H9 (cell line): ENCODE data around the gene XPR1. TPM values are rescaled to one million over a fixed set of nuclear protein-coding genes. Genes with fewer than 3 reads are reported as not detected.

ENCODE experiments used
- DNase-seq: peaks from one replicate; pipeline ENCODE4 v3.0.0-alpha.2; 2017
- H2AFZ ChIP-seq: one replicate; pipeline ENCODE4 v1.6.1; 2013; ENCODE audit warnings: mild to moderate bottlenecking, low read length, control low read depth, moderate library complexity
- H2AK5ac ChIP-seq: 2 replicates; pipeline ENCODE4 v1.6.1; 2013; ENCODE audit warnings: low read length, control low read depth, mixed read lengths; ENCODE audit not compliant: insufficient read length
- H2BK120ac ChIP-seq: one replicate; pipeline ENCODE4 v1.6.1; 2013; ENCODE audit warnings: low read depth, mild to moderate bottlenecking, low read length, control low read depth, inconsistent platforms; ENCODE audit not compliant: poor library complexity, severe bottlenecking
- H2BK12ac ChIP-seq: 2 replicates; pipeline ENCODE4 v1.6.1; 2013; ENCODE audit warnings: low read length, control low read depth, mixed read lengths, low read depth; ENCODE audit not compliant: insufficient read length
- H2BK15ac ChIP-seq: 2 replicates; pipeline ENCODE4 v1.6.1; 2013; ENCODE audit warnings: low read depth, low read length, control low read depth
- H2BK20ac ChIP-seq: one replicate; pipeline ENCODE4 v1.6.1; 2013; ENCODE audit warnings: low read depth, mild to moderate bottlenecking, low read length, control low read depth, inconsistent platforms; ENCODE audit not compliant: poor library complexity, severe bottlenecking
- H2BK5ac ChIP-seq: 2 replicates; pipeline ENCODE4 v1.6.1; 2013; ENCODE audit warnings: low read length, control low read depth, mixed read lengths; ENCODE audit not compliant: insufficient read length
- H3K14ac ChIP-seq: 2 replicates; pipeline ENCODE4 v1.6.1; 2013; ENCODE audit warnings: low read length, control low read depth; ENCODE audit not compliant: insufficient read depth
- H3K18ac ChIP-seq: 2 replicates; pipeline ENCODE4 v1.6.1; 2013; ENCODE audit warnings: low read depth, mild to moderate bottlenecking, mixed read lengths, low read length, control low read depth; ENCODE audit not compliant: insufficient read length
- H3K23ac ChIP-seq: 2 replicates; pipeline ENCODE4 v1.6.1; 2013; ENCODE audit warnings: low read length, control low read depth, mixed read lengths, low read depth; ENCODE audit not compliant: insufficient read length
- H3K23me2 ChIP-seq: 2 replicates; pipeline ENCODE4 v1.6.1; 2013; ENCODE audit warnings: low read depth, mild to moderate bottlenecking, mixed read lengths, low read length, control low read depth; ENCODE audit not compliant: insufficient read length, poor library complexity, severe bottlenecking
- H3K27ac ChIP-seq: 2 replicates; pipeline ENCODE4 v1.5.1; 2013; ENCODE audit warnings: low read length, control low read depth, mixed read lengths, low read depth; ENCODE audit not compliant: insufficient read length
- H3K27me3 ChIP-seq: 2 replicates; pipeline ENCODE4 v1.6.1; 2013; ENCODE audit warnings: low read length, control low read depth, inconsistent platforms; ENCODE audit not compliant: insufficient read depth
- H3K4ac ChIP-seq: 2 replicates; pipeline ENCODE4 v1.6.1; 2013; ENCODE audit warnings: low read depth, mild to moderate bottlenecking, control low read depth, inconsistent platforms, low read length, moderate library complexity
- H3K4me1 ChIP-seq: 2 replicates; pipeline ENCODE4 v1.6.1; 2013; ENCODE audit warnings: low read length, control low read depth, inconsistent platforms; ENCODE audit not compliant: insufficient read depth
- H3K4me2 ChIP-seq: 2 replicates; pipeline ENCODE4 v1.6.1; 2013; ENCODE audit warnings: low read length, control low read depth, mixed read lengths; ENCODE audit not compliant: insufficient read length, insufficient read depth
- H3K56ac ChIP-seq: 2 replicates; pipeline ENCODE4 v1.6.1; 2013; ENCODE audit warnings: low read depth, mild to moderate bottlenecking, mixed read lengths, low read length, control low read depth; ENCODE audit not compliant: insufficient read length
- H3K79me1 ChIP-seq: 2 replicates; pipeline ENCODE4 v1.6.1; 2013; ENCODE audit warnings: low read depth, mild to moderate bottlenecking, moderate library complexity, low read length, control low read depth, inconsistent platforms; ENCODE audit not compliant: insufficient read depth, poor library complexity, severe bottlenecking
- H3K79me2 ChIP-seq: 2 replicates; pipeline ENCODE4 v1.6.1; 2013; ENCODE audit warnings: low read length, control low read depth, inconsistent platforms; ENCODE audit not compliant: insufficient read depth
- H3K9ac ChIP-seq: 2 replicates; pipeline ENCODE4 v1.6.1; 2013; ENCODE audit warnings: low read length, control low read depth, mixed read lengths; ENCODE audit not compliant: insufficient read length; ENCODE audit errors: extremely low read depth
- H3K9me3 ChIP-seq: one replicate; pipeline ENCODE4 v1.6.1; 2013; ENCODE audit warnings: low read depth, low read length, inconsistent platforms; ENCODE audit not compliant: control insufficient read depth
- H3T11ph ChIP-seq: one replicate; pipeline ENCODE4 v1.6.1; 2013; ENCODE audit warnings: mild to moderate bottlenecking, low read length, control low read depth, inconsistent platforms
- H4K20me1 ChIP-seq: one replicate; pipeline ENCODE4 v1.6.1; 2013; ENCODE audit not compliant: control insufficient read depth, insufficient read length, insufficient read depth
- H4K5ac ChIP-seq: 2 replicates; pipeline ENCODE4 v1.6.1; 2013; ENCODE audit warnings: low read depth, mild to moderate bottlenecking, mixed read lengths, low read length, control low read depth; ENCODE audit not compliant: insufficient read length
- H4K8ac ChIP-seq: replicated peaks from 2 replicates; pipeline ENCODE4 v1.6.1; 2013; ENCODE audit warnings: low read length, control low read depth, mixed read lengths, low read depth; ENCODE audit not compliant: insufficient read length
- H4K91ac ChIP-seq: 2 replicates; pipeline ENCODE4 v1.6.1; 2013; ENCODE audit warnings: low read depth, mild to moderate bottlenecking, moderate library complexity, mixed read lengths, low read length, control low read depth; ENCODE audit not compliant: insufficient read length
- H3K27ac Mint-ChIP-seq, 3 experiments: 2 replicates in 2 of 3; 3 replicates in 1 of 3; pipeline ENCODE4 v1.8.0; 2020 to 2021; ENCODE audit warnings: mixed read lengths in 3 of 3, mild to moderate bottlenecking in 1 of 3, moderate library complexity in 1 of 3
- H3K27me3 Mint-ChIP-seq: 2 replicates; pipeline ENCODE4 v1.8.0; 2021; ENCODE audit warnings: low read depth, mild to moderate bottlenecking, moderate library complexity, mixed read lengths
- H3K36me3 Mint-ChIP-seq, 3 experiments: 2 replicates in 2 of 3; 3 replicates in 1 of 3; pipeline ENCODE4 v1.8.0; 2020 to 2021; ENCODE audit warnings: low read depth in 3 of 3, mixed read lengths in 3 of 3; ENCODE audit not compliant: insufficient read depth in 1 of 3
- H3K4me1 Mint-ChIP-seq, 2 experiments: 2 replicates each; pipeline ENCODE4 v1.8.0; 2020; ENCODE audit warnings: mixed read lengths in 2 of 2
- H3K4me3 Mint-ChIP-seq, 2 experiments: 2 replicates in 1 of 2; 3 replicates in 1 of 2; pipeline ENCODE4 v1.8.0; 2020 to 2021; ENCODE audit warnings: mild to moderate bottlenecking in 2 of 2, mixed read lengths in 2 of 2, moderate library complexity in 1 of 2
- H3K9me3 Mint-ChIP-seq, 2 experiments: 2 replicates in 1 of 2; 3 replicates in 1 of 2; pipeline ENCODE4 v1.8.0; 2020; ENCODE audit warnings: mild to moderate bottlenecking in 2 of 2, mixed read lengths in 2 of 2, moderate library complexity in 1 of 2
- WGBS: extraction: QIAGEN DNeasy Blood & Tissue Kit; methylation state at CpG from one replicate; pipeline ENCODE4 v1.1.7; 2013; ENCODE audit warnings: missing lambda C conversion rate, low lambda C conversion rate, mixed read lengths; ENCODE audit not compliant: insufficient read length; ENCODE audit errors: extremely low coverage; 5-methylcytosine and 5-hydroxymethylcytosine counted together
- total RNA-seq: library from RNA; stranded (reverse); gene quantifications from 2 replicates; pipeline ENCODE4 v1.2.1, GENCODE V29; 2021
- TF ChIP-seq, protein P1 (sequence below): fragments of 200-600 bp; sonication (generic); conservative IDR thresholded peaks from 3 replicates; pipeline ENCODE4 v1.8.0; 2021; ENCODE audit warnings: antibody characterized with exemption, mild to moderate bottlenecking

Gene XPR1
- total RNA-seq, 1 experiment from 2014 or later = 34.1 TPM

GRCh38 chr1:180845352-180845751 lies 213.5 kb downstream of the XPR1 start:
- Histone ChIP-seq H3K4ac (no peak overlapping the region), H2BK20ac (no peak overlapping the region), H3K79me1 (no peaks in the 10 kb centered on the region), H2BK15ac (no peak overlapping the region), H3K4me1 (no peaks in the 10 kb centered on the region), H2BK120ac (no peak overlapping the region), H3K23me2 (no peaks in the 10 kb centered on the region), H3K56ac (no peak overlapping the region), H3K27ac (no peak overlapping the region), H3K9me3 (no peaks in the 10 kb centered on the region), H3K9ac (no peak overlapping the region), H4K8ac (no peak overlapping the region), H2BK5ac (no peak overlapping the region), H3K14ac (no peak overlapping the region), H3K27me3 (no peaks in the 10 kb centered on the region), H4K5ac (no peak overlapping the region), H4K20me1 (no peaks in the 10 kb centered on the region), H3K79me2 (no peaks in the 10 kb centered on the region), H3K23ac (no peak overlapping the region), H3T11ph (no peak overlapping the region), H2AK5ac (no peak overlapping the region), H3K18ac (no peak overlapping the region), H2BK12ac (no peak overlapping the region), H3K4me2 (no peak overlapping the region), H4K91ac (no peak overlapping the region), H2AFZ (no peak overlapping the region)
- no peaks in the 10 kb centered on the region for H3K9me3 Mint-ChIP-seq
- H3K4me1 Mint-ChIP-seq = peaks cover 7 to 14% of the 10 kb centered on the region in 2 experiments
- DNase-seq = no peak
- H3K27me3 Mint-ChIP-seq = no peaks in the 10 kb centered on the region
- TF ChIP-seq, protein P1, sequence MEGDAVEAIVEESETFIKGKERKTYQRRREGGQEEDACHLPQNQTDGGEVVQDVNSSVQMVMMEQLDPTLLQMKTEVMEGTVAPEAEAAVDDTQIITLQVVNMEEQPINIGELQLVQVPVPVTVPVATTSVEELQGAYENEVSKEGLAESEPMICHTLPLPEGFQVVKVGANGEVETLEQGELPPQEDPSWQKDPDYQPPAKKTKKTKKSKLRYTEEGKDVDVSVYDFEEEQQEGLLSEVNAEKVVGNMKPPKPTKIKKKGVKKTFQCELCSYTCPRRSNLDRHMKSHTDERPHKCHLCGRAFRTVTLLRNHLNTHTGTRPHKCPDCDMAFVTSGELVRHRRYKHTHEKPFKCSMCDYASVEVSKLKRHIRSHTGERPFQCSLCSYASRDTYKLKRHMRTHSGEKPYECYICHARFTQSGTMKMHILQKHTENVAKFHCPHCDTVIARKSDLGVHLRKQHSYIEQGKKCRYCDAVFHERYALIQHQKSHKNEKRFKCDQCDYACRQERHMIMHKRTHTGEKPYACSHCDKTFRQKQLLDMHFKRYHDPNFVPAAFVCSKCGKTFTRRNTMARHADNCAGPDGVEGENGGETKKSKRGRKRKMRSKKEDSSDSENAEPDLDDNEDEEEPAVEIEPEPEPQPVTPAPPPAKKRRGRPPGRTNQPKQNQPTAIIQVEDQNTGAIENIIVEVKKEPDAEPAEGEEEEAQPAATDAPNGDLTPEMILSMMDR = no peak
- H3K4me3 Mint-ChIP-seq = no peak overlapping the region
- no peak overlapping the region for H3K27ac Mint-ChIP-seq
- WGBS = no CpG with 5 or more reads among the region's 1 CpG
- H3K36me3 Mint-ChIP-seq = peaks cover 0 to 2% (median 0%) of the 10 kb centered on the region in 3 experiments; a peak in 1 of 7 replicates
